Panc1 (cell line): ENCODE results near the gene RAB3GAP2.

Source experiments
- CTCF ChIP-seq: fragments of 450-650 bp; IDR thresholded peaks from 2 replicates; pipeline ENCODE4 v1.5.1; 2017; ENCODE audit warnings: mild to moderate bottlenecking
- POLR2AphosphoS5 ChIP-seq: IDR thresholded peaks from 2 replicates; pipeline ENCODE4 v1.6.1; 2012; ENCODE audit warnings: mild to moderate bottlenecking, low read depth, low read length, moderate library complexity
- SIN3A ChIP-seq: IDR thresholded peaks from 2 replicates; pipeline ENCODE4 v1.6.1; 2012; ENCODE audit warnings: low read depth, mild to moderate bottlenecking, low read length, moderate library complexity, borderline replicate concordance; ENCODE audit not compliant: insufficient read depth
- TCF7L2 ChIP-seq: IDR thresholded peaks from 2 replicates; pipeline ENCODE4 v1.6.1; 2011; ENCODE audit warnings: mild to moderate bottlenecking, low read depth, low read length, inconsistent platforms

GRCh38 chr1:220176540-220176939 is 95.7 kb downstream of the RAB3GAP2 start:
- TF ChIP-seq TCF7L2 (no peak), POLR2AphosphoS5 (no peak), CTCF (no peak), SIN3A (no peak)
